HCT116 (cell line): ENCODE data around the gene PFKP.

Source experiments
- ATF3 ChIP-seq: IDR thresholded peaks from 2 replicates; pipeline ENCODE4 v1.6.1; 2012
- CBX3 ChIP-seq: IDR thresholded peaks from 2 replicates; pipeline ENCODE4 v1.6.1; 2012; ENCODE audit warnings: low read depth
- CEBPB ChIP-seq: IDR thresholded peaks from 2 replicates; pipeline ENCODE4 v1.6.1; 2012; ENCODE audit warnings: low read depth
- CTCF ChIP-seq, 3 experiments: fragments of 200-600 bp in 1 of 3; sonication (generic) in 1 of 3; IDR thresholded peaks in 2 of 3; conservative IDR thresholded peaks in 1 of 3; 2 replicates each; pipeline ENCODE4 v1.5.1; 2012 to 2017; ENCODE audit warnings: low read depth in 2 of 3, low read length in 2 of 3, antibody characterized with exemption in 1 of 3, borderline replicate concordance in 1 of 3, control low read depth in 1 of 3, mild to moderate bottlenecking in 1 of 3, mixed read lengths in 1 of 3, mixed run types in 1 of 3, moderate library complexity in 1 of 3; ENCODE audit not compliant: insufficient read depth in 1 of 3
- EZH2 ChIP-seq: fragments of 200-600 bp; sonication (generic); IDR thresholded peaks from 2 replicates; pipeline ENCODE4 v1.6.1; 2017; ENCODE audit warnings: antibody characterized with exemption, mixed run types
- MAX ChIP-seq: IDR thresholded peaks from 2 replicates; pipeline ENCODE4 v1.6.1; 2012
- POLR2A ChIP-seq: IDR thresholded peaks from 2 replicates; pipeline ENCODE4 v1.7.0; 2011; ENCODE audit warnings: borderline replicate concordance; ENCODE audit not compliant: insufficient read depth, insufficient read length; ENCODE audit errors: extremely low read depth
- POLR2AphosphoS5 ChIP-seq: IDR thresholded peaks from 2 replicates; pipeline ENCODE4 v1.6.1; 2011; ENCODE audit warnings: mild to moderate bottlenecking, low read depth, low read length, moderate library complexity
- RAD21 ChIP-seq: IDR thresholded peaks from 2 replicates; pipeline ENCODE4 v1.6.1; 2012; ENCODE audit warnings: low read depth, mild to moderate bottlenecking
- REST ChIP-seq: IDR thresholded peaks from 2 replicates; pipeline ENCODE4 v1.6.1; 2012; ENCODE audit warnings: low read depth
- SIN3A ChIP-seq: IDR thresholded peaks from 2 replicates; pipeline ENCODE4 v1.6.1; 2012; ENCODE audit warnings: low read depth
- YY1 ChIP-seq: IDR thresholded peaks from 2 replicates; pipeline ENCODE4 v1.6.1; 2011; ENCODE audit warnings: low read length, low read depth, moderate library complexity, mild to moderate bottlenecking; ENCODE audit not compliant: insufficient replicate concordance; ENCODE audit errors: extremely low read depth
- ZFX ChIP-seq: fragments of 450-650 bp; IDR thresholded peaks from 2 replicates; pipeline ENCODE4 v1.6.1; 2017
- ZNF274 ChIP-seq: fragments of 200-500 bp; sonication (Bioruptor generic); IDR thresholded peaks from 2 replicates; pipeline ENCODE4 v1.6.1; 2014; ENCODE audit warnings: mild to moderate bottlenecking, low read depth, low read length, inconsistent platforms

- TF ChIP-seq POLR2A (no peak), CTCF (IDR thresholded peaks at IDR 0.05 in 2 of 3, conservative IDR thresholded peaks at IDR 0.05 in 1 of 3; ENCODE audit: borderline replicate concordance in 1 of 3, insufficient read depth in 1 of 3, low read depth in 2 of 3, low read length in 2 of 3) (no peak), EZH2 (no peak), SIN3A (no peak), REST (no peak), YY1 (no peak), RAD21 (no peak), ZFX (no peak), MAX (no peak), POLR2AphosphoS5 (no peak), ZNF274 (no peak), CBX3 (no peak), ATF3 (no peak), CEBPB (no peak)
Observed at GRCh38 chr10:3085785-3086567, 18.6 kb downstream of the PFKP start.
